HG03095 (cell line): ENCODE results near the gene ALG13.
"Not testable (repeated sequence)": the region's sequence is repeated elsewhere in the genome, so short reads cannot be mapped to it uniquely, and the experiment has no call there.

Experiments
- ATAC-seq: cut with Tn5 transposase; IDR thresholded peaks from one replicate; pipeline ENCODE4 v1.9.1; 2021; ENCODE audit warnings: moderate library complexity; ENCODE audit not compliant: unreplicated experiment

ALG13 gene

DNA sequence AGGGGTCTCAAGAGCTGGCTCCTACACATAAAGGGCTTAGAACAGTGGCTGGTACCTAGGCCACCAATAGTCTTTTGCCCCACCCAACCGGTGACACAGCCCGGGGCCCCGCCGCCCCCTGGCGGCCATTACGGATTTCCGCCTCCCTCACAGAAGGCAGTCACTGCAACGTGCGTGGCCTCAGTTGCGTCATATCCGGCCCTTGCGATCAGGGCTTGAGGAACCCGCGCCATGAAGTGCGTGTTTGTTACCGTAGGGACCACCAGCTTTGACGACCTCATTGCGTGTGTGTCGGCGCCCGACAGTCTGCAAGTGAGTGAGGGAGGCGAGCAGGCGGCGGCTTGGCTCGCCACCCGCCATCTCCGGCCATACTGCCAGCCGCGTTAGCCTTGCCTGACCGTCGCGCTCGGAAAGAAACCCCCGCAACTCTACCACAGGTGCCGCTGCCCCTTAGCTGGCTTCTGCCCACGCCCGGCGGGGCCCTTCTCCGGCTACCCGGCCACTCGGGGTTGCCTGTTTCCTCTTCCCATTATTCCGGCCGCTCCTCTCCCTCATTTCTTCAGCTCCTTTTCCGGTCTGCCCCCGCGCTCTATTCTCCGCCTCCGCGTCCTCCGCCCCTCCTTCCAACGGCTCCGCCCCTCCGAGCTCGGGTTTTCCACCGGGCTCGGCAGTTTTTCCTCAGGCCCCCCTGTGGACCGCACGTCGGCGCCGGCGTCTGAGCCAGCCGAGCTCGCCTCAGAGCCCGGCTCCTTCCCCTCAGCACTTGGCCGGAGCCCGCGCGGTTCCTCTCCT, at the start of gene ALG13:
Gene ALG13, plus strand, starts transcription at position 183 of the 792 bp plus-strand sequence. Its CDS starts 49 bp downstream, at position 232.
- peak; percentile 95 for ATAC-seq

DNA sequence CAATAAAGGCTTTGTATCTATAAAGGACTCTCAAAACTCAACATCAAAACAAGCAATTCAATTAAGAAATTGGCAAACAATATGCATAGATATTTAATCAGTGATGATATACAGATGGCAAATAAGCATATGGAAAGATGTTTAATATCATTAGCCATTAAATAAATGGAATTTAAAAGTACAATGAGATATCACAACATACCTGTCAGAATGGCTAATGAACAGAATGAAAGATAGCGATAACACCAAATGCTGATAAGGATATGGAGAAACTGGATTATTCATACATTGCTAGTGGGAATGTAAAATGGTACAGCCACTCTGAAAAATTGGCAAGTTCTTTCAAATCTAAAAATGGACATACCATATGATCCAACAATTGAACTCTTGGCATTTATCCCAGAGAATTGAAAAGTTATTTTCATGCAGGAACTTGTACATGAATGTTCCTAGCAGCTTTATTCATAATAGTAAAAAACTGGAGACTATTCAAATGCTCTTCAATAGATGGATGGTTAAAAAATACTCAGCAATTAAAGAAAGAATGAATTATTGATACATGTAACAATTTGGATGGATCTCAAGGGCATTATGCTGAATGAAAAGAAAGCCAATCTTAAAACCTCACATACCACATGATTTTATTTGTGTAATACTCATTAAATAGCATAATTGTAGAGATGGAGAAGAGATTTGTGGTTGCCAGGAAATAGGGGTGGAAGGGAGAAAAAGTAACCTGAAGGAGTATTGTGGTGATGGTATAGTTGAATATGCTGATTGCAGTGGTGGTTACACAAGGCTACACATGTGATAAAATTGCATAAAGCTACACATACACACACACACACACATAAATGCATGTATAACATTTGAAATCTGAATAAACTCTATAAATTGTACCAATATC, 45.9 kb upstream of the ALG13 start:
- ATAC-seq = no peak

DNA sequence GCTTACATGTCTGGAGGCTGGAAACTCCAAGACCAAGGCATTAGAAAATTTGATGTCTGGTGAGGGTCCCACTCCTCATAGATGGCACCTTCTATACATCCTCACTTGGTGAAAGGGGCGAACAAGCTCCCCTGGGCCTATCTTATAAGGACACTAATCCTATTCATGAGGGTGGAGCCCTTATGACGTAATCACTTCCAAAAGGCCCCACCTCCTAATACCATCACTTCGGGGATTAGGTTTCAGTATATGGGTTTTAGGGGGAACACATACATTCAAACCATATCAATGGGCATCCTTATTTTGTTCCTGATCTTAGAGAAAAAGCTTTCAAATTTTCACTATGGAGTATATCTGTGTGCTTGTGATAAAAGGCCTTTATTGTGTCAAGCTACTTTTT, 39.0 kb upstream of the ALG13 start:
- ATAC-seq = no peak

DNA sequence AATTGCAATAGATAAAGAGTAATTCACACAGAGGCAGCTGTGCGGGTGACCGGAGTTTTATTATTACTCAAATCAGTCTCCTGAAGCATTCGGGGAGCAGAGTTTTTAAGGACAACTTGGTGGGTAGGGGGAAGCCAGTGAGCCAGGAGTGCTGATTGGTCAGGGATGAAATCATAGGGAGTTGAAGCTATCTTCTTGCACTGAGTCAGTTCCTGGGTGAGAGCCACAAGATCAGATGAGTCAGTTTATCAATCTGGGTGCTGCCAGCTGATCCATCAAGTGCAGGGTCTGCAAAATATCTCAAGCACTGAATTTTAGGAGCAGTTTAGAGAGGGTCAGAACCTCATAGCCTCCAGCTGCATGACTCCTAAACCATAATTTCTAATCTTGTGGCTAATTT, 35.8 kb upstream of the ALG13 start:
- not testable (repeated sequence) for ATAC-seq

GRCh38 chrX:111645607-111646006, 35.4 kb upstream of the ALG13 start:
- ATAC-seq = no peak

GRCh38 chrX:111646515-111646914, 34.5 kb upstream of the ALG13 start:
- no peak for ATAC-seq

GRCh38 chrX:111648802-111649201, 32.2 kb upstream of the ALG13 start:
- ATAC-seq = no peak

- ATAC-seq = no peak
These were observed 31.3 kb upstream of the ALG13 start for GRCh38 chrX:111649638-111650037.

DNA sequence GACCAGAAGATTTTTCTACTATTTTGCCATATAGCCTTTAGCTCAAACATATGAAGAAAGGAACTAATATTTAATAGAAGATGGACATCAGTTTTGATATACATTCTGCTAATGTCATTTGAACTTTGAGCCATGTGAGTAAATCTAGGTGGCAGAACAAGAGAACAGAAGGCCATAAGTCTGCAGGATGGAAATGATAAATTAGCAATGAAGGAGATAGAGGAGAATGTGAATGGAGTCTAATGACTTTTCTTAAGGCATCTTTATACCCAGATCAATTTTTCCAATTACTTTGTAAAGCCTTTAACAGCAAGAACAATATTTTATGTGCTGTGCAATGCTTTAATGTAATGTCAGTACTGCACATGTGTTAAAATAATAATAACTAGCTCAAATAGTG, 30.1 kb upstream of the ALG13 start:
- no peak for ATAC-seq

GRCh38 chrX:111652719-111653118, 28.3 kb upstream of the ALG13 start:
- no peak for ATAC-seq

- ATAC-seq = no peak
These were observed 19.7 kb upstream of the ALG13 start for GRCh38 chrX:111661241-111661640.

- no peak for ATAC-seq
These were observed 18.7 kb upstream of the ALG13 start for GRCh38 chrX:111662292-111662691.

DNA sequence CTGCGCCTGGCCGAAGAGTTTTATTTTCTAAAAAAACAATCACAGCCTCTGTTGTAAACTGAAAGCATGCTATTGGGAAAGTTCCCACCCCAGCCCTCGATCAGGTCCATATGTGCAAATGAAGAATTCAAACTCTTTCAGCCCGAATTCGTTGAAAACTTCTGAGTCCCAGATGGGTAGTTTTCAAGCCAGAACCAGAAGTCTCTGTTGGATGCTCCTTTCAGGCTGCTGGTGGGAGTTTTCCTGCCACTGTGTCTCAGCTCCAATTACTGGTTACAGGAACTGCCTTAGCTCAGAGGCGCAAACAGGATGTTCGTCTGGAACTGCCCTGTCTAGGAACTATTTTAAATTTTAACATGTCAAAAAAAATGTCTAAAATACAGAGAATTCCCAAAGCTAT, 9.3 kb upstream of the ALG13 start:
- ATAC-seq = no peak

GRCh38 chrX:111687305-111687704, 6.3 kb downstream of the ALG13 start:
- no peak for ATAC-seq

- ATAC-seq = no peak
These were observed 14.4 kb downstream of the ALG13 start for GRCh38 chrX:111695297-111695880.

DNA sequence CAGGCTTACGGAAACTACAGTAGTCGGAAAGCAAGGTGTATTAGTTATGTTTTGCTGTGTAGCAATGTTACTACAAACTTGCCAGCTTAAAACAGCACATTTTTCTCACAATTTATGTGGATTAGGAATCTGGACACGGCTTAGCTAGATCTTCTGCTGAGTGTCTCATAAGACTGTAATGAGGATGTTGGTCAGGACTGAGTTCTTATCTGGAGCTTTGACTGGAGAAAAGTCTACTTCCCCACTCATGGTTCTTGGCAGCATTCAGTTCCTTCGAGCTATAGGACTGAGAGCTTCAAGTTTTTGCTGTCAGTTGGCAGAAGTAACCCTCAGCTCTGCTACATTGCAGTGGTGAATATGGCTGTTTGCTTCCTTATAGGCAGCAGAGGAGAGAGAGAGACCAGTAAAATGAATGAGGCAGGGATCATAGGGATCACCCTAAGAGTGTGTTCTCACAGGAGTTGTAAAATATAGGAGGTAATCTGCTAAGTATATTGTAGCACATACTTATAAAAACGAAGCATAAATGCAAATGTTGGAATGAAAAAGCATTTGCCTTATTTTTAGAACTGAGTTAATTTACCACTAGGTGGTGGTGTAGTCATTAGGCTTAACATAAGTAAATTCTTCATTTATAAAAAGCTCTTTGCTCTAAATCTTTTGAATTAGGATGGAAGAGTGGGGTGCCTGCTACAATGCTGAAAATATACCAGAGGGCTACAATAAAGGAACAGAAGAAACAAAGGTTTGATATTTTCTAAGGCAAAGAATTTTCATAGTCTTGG, 38.6 kb downstream of the ALG13 start:
- no peak for ATAC-seq

GRCh38 chrX:111728096-111728495, 47.1 kb downstream of the ALG13 start:
- no peak for ATAC-seq

DNA sequence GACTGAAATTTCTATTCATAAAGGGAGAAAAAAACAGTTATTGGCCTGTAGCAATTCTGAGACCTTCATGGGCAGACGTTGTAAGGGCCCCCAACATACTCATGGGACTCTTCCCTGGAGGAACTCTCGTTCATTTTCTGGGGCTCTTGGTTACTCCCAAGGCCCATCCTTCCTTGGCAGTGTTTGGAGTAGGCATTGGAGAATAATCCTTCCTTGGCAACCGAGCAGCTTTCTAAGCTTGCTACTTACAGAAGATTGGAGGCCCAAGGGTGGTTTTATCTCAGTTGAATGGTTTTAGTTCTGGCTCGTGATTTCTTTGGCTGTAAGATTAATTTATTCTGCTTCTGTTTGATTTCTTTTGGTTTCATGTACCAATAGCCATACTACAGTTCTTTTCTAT, 50.4 kb downstream of the ALG13 start:
- no peak for ATAC-seq

DNA sequence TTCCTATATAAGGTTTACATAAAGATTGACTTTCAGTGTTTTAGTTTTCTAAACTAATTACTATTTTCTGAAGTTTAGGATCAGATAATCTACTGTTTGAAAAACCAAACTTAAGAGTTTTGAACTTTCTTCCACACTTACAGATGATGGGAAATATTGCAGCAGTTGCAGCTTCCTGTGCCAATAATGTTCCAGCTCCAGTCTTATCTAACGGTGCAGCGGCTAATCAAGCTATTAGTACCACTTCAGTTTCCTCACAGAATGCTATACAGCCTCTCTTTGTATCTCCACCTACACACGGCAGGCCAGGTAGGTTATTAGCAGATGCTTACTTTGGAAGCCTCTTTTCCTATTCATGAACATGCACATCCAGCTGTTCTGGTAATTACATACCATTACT, 55.6 kb downstream of the ALG13 start:
- ATAC-seq = no peak

DNA sequence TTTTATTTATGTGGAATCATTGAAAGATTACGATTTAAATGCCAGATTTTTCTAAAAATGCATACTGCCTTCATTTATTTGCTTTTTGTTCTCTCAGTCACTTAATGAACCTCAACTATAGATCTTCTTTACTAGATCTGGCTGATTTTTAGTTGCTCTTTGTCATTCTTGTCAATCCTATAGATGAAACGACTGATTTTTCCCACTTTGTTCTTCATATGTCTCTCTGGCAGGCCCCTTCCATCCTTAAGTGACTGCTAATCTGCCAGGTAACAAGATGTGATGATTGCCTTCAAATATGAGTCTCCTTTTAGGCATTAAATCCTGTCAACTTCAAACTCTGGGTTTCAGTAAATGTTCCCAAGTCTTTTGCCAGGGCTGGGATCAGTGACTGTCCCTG, 61.0 kb downstream of the ALG13 start:
- no peak for ATAC-seq

GRCh38 chrX:111743316-111743715, 62.3 kb downstream of the ALG13 start:
- ATAC-seq = no peak
